NB4 (cell line): ENCODE data around the gene GSTM4.

Source experiments
- MYC ChIP-seq: IDR thresholded peaks from 2 replicates; pipeline ENCODE4 v1.6.1; 2011; ENCODE audit warnings: low read depth, low read length
- POLR2A ChIP-seq: IDR thresholded peaks from 2 replicates; pipeline ENCODE4 v1.6.1; 2011; ENCODE audit warnings: mild to moderate bottlenecking; ENCODE audit not compliant: insufficient read length; ENCODE audit errors: extremely low read depth
- TF ChIP-seq, protein P1 (sequence below): IDR thresholded peaks from 2 replicates; pipeline ENCODE4 v1.6.1; 2011; ENCODE audit warnings: low read depth, low read length
- TF ChIP-seq, protein P2 (sequence below): IDR thresholded peaks from one replicate; pipeline ENCODE4 v1.5.1; 2012; ENCODE audit warnings: low read depth, low read length

DNA sequence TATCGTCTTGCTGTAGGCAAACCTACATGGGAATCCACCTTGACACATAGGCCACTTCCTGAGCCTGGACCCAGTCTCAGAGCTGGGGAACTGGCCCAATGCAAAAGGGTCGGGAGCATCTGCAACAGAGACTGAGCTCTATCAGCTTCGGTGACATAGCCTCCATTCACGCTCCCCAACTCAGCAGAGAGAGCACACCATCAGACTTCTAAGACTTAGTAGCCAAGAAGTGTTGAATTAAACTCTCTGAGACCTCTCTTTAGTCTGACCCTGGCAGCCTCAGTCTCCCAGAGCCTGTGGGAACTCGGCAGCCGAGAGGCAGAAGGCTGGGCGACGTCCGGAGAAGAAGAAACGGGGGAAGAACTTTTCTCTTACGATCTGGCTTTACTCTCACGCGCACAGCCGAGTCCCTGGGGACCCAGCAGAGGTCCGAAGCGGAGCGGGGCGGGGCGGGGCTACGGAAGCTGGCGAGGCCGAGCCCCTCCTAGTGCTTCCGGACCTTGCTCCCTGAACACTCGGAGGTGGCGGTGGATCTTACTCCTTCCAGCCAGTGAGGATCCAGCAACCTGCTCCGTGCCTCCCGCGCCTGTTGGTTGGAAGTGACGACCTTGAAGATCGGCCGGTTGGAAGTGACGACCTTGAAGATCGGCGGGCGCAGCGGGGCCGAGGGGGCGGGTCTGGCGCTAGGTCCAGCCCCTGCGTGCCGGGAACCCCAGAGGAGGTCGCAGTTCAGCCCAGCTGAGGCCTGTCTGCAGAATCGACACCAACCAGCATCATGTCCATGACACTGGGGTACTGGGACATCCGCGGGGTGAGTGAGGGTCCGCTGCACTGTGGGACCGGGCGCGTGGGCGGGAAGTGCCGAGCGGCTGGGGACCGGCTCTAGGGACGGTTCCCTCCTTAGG is at the start of gene GSTM4:
- TF ChIP-seq MYC (peak; percentile 38; the same call in 1 of the 2 replicates), POLR2A (peak; percentile 70)
- TF ChIP-seq, protein P1, sequence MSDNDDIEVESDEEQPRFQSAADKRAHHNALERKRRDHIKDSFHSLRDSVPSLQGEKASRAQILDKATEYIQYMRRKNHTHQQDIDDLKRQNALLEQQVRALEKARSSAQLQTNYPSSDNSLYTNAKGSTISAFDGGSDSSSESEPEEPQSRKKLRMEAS, result peak; percentile 42; the same call in 1 of the 2 replicates
- TF ChIP-seq, protein P2, sequence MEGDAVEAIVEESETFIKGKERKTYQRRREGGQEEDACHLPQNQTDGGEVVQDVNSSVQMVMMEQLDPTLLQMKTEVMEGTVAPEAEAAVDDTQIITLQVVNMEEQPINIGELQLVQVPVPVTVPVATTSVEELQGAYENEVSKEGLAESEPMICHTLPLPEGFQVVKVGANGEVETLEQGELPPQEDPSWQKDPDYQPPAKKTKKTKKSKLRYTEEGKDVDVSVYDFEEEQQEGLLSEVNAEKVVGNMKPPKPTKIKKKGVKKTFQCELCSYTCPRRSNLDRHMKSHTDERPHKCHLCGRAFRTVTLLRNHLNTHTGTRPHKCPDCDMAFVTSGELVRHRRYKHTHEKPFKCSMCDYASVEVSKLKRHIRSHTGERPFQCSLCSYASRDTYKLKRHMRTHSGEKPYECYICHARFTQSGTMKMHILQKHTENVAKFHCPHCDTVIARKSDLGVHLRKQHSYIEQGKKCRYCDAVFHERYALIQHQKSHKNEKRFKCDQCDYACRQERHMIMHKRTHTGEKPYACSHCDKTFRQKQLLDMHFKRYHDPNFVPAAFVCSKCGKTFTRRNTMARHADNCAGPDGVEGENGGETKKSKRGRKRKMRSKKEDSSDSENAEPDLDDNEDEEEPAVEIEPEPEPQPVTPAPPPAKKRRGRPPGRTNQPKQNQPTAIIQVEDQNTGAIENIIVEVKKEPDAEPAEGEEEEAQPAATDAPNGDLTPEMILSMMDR, result no peak
